Activated CD4-positive, CD25-positive, alpha-beta regulatory T cell treated with anti-CD3 and anti-CD28 coated beads, Interleukin-2, amount 50 U/mL, for 24 hours (primary cell): ENCODE data around the gene EXOC3L1.

ENCODE experiments used
- ATAC-seq, 2 donors: fragments of 150-1000 bp; cut with Tn5 transposase; one replicate each; pipeline ENCODE4 v1.10.0; 2021; ENCODE audit warnings: mild to moderate bottlenecking in 1 of 2, moderate library complexity in 1 of 2

Gene EXOC3L1

GRCh38 chr16:67195676-67196075, 5.7 kb upstream of the EXOC3L1 start:
- ATAC-seq, result no peak

GRCh38 chr16:67194260-67194659, 4.3 kb upstream of the EXOC3L1 start:
- no peak for ATAC-seq

GRCh38 chr16:67193536-67193935, 3.6 kb upstream of the EXOC3L1 start:
- ATAC-seq, result no peak

GRCh38 chr16:67192781-67193361, 2.9 kb upstream of the EXOC3L1 start:
- ATAC-seq, result no peak

GRCh38 chr16:67191995-67192681, 2.2 kb upstream of the EXOC3L1 start, which contains the start of gene E2F4:
Gene E2F4 (plus strand): TSS chr16:67192155. CDS start chr16:67192228, 73 bp downstream.
- peak; percentile 97 to 99 for ATAC-seq

GRCh38 chr16:67191411-67191994, 1.6 kb upstream of the EXOC3L1 start:
- no peak for ATAC-seq

GRCh38 chr16:67190448-67191399, 788 bp upstream of the EXOC3L1 start:
- no peak for ATAC-seq

- no peak for ATAC-seq
Observed at GRCh38 chr16:67188798-67189197, 1.1 kb downstream of the EXOC3L1 start.

- ATAC-seq, result no peak
Observed at GRCh38 chr16:67188323-67188722, 1.6 kb downstream of the EXOC3L1 start.

GRCh38 chr16:67187175-67187890, 2.6 kb downstream of the EXOC3L1 start:
- ATAC-seq, result no peak

GRCh38 chr16:67186550-67186950, 3.4 kb downstream of the EXOC3L1 start:
- ATAC-seq, result no peak

- no peak for ATAC-seq
Observed at GRCh38 chr16:67185651-67186134, 4.2 kb downstream of the EXOC3L1 start.

- ATAC-seq, result peak in 1 of 2 donors; percentile 19
Observed at GRCh38 chr16:67184995-67185650, 4.8 kb downstream of the EXOC3L1 start.

- no peak for ATAC-seq
Observed at GRCh38 chr16:67184453-67184994, 5.4 kb downstream of the EXOC3L1 start.

- peak; percentile 96 to 98 for ATAC-seq
Observed at GRCh38 chr16:67183627-67184452, 6.1 kb downstream of the EXOC3L1 start, which contains the start of gene MATCAP1. Gene MATCAP1 (minus strand): TSS chr16:67183963. CDS start chr16:67180610, 3,353 bp downstream.

- no peak for ATAC-seq
Observed at GRCh38 chr16:67183284-67183626, 6.7 kb downstream of the EXOC3L1 start.

- no peak for ATAC-seq
Observed at GRCh38 chr16:67182288-67182687, 7.6 kb downstream of the EXOC3L1 start.

- ATAC-seq, result no peak
Observed at GRCh38 chr16:67181346-67181745, 8.6 kb downstream of the EXOC3L1 start.

- ATAC-seq, result no peak
Observed at GRCh38 chr16:67180166-67180565, 9.8 kb downstream of the EXOC3L1 start.

GRCh38 chr16:67179421-67180080, 10.4 kb downstream of the EXOC3L1 start:
- ATAC-seq, result no peak
